ENCODE data around the gene GPR107. TPM values are rescaled to one million over a fixed set of nuclear protein-coding genes. Genes with fewer than 3 reads are reported as not detected.

The GPR107 gene
- total RNA-seq, 1 experiment from 2014 or later = 47.1 TPM

GRCh38 chr9:130147910-130148309, 94.2 kb downstream of the GPR107 start:
- TF ChIP-seq EZH2 (IDR thresholded peaks at IDR 0.05; ENCODE audit: borderline replicate concordance, low read depth, low read length, poor library complexity, severe bottlenecking) = no peak
- TF ChIP-seq, protein P1, sequence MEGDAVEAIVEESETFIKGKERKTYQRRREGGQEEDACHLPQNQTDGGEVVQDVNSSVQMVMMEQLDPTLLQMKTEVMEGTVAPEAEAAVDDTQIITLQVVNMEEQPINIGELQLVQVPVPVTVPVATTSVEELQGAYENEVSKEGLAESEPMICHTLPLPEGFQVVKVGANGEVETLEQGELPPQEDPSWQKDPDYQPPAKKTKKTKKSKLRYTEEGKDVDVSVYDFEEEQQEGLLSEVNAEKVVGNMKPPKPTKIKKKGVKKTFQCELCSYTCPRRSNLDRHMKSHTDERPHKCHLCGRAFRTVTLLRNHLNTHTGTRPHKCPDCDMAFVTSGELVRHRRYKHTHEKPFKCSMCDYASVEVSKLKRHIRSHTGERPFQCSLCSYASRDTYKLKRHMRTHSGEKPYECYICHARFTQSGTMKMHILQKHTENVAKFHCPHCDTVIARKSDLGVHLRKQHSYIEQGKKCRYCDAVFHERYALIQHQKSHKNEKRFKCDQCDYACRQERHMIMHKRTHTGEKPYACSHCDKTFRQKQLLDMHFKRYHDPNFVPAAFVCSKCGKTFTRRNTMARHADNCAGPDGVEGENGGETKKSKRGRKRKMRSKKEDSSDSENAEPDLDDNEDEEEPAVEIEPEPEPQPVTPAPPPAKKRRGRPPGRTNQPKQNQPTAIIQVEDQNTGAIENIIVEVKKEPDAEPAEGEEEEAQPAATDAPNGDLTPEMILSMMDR (conservative IDR thresholded peaks at IDR 0.05; ENCODE audit: low read depth, low read length) = no peak
- Histone ChIP-seq H3K4me3 (ENCODE audit: low read depth, low read length, poor library complexity, severe bottlenecking) (no peak overlapping the region), H3K27me3 (replicated peaks; ENCODE audit: insufficient read depth, low read depth, low read length, poor library complexity) (no peaks in the 10 kb centered on the region), H3K9me3 (ENCODE audit: low read depth, low read length, poor library complexity, severe bottlenecking) (no peaks in the 10 kb centered on the region), H3K4me1 (ENCODE audit: insufficient read depth, low read length, poor library complexity, severe bottlenecking) (no peaks in the 10 kb centered on the region), H3K27ac (ENCODE audit: low read depth, low read length, poor library complexity, severe bottlenecking) (no peak overlapping the region), H3K36me3 (ENCODE audit: insufficient read depth, low read length, poor library complexity, severe bottlenecking) (no peaks in the 10 kb centered on the region)
- no TSS peak for BruUV-seq (replicated peaks)
- CTCF ChIA-PET = no interaction called here
- intact Hi-C loops (cut with micrococcal nuclease; ENCODE audit: unreplicated experiment) = no loop called here
- DNase-seq (ENCODE audit: low spot score) = no peak
- POLR2A ChIA-PET (ENCODE audit: low non-redundant PET) = no interaction called here

GRCh38 chr9:130149031-130149430, 95.3 kb downstream of the GPR107 start:
- no TSS peak for BruUV-seq (replicated peaks)
- ChIA-PET CTCF (no interaction called here), POLR2A (ENCODE audit: low non-redundant PET) (interaction anchor here (0.7 kb wide), 1 partner anchor 27 kb away, joined by 5 read pairs; no protein-coding TSS in a partner anchor)
- Histone ChIP-seq H3K27me3 (replicated peaks; ENCODE audit: insufficient read depth, low read depth, low read length, poor library complexity) (no peaks in the 10 kb centered on the region), H3K4me1 (ENCODE audit: insufficient read depth, low read length, poor library complexity, severe bottlenecking) (no peaks in the 10 kb centered on the region), H3K4me3 (ENCODE audit: low read depth, low read length, poor library complexity, severe bottlenecking) (no peak overlapping the region), H3K27ac (ENCODE audit: low read depth, low read length, poor library complexity, severe bottlenecking) (no peak overlapping the region), H3K36me3 (ENCODE audit: insufficient read depth, low read length, poor library complexity, severe bottlenecking) (no peaks in the 10 kb centered on the region), H3K9me3 (ENCODE audit: low read depth, low read length, poor library complexity, severe bottlenecking) (no peaks in the 10 kb centered on the region)
- intact Hi-C loops (cut with micrococcal nuclease; ENCODE audit: unreplicated experiment) = no loop called here
- TF ChIP-seq, protein P1 (conservative IDR thresholded peaks at IDR 0.05; ENCODE audit: low read depth, low read length) = no peak
- no peak for TF ChIP-seq EZH2 (IDR thresholded peaks at IDR 0.05; ENCODE audit: borderline replicate concordance, low read depth, low read length, poor library complexity, severe bottlenecking)
- DNase-seq (ENCODE audit: low spot score) = no peak

DNA sequence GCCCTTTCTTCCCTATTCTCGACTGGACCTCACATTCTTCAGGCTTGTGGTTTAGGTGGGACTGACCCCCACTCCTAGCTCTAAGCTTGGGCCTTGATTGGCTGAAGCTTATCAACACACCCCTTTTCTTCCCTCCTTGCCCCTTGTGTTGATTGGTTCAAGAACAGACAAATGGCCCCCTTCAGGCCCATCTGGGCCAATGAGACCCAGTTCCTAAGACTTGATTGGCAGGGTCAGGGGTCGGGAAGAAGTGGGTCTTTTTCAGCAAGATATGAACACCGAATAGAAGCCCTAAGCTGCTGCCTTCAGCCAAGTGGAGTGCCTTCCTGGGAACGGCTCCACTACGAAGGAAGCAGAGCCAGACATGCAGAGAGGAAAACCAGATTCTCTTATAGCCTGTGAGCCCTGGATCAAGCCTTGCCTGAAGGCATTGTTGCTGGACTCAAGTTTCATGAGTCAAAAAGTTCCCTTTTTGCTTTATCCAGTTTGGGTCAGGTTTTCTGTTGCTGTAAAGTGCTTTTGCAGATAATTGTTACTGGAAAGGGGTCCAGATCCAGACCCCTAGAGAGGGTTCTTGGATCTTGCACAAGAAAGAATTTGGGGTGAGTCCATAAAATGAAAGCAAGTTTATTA, 96.1 kb downstream of the GPR107 start:
- intact Hi-C loops (cut with micrococcal nuclease; ENCODE audit: unreplicated experiment) = no loop called here
- ChIA-PET POLR2A (ENCODE audit: low non-redundant PET) (no interaction called here), CTCF (no interaction called here)
- H3K4me3 ChIP-seq (ENCODE audit: low read depth, low read length, poor library complexity, severe bottlenecking) = no peak overlapping the region
- no peaks in the 10 kb centered on the region for H3K27me3 ChIP-seq (replicated peaks; ENCODE audit: insufficient read depth, low read depth, low read length, poor library complexity)
- TF ChIP-seq, protein P1 (conservative IDR thresholded peaks at IDR 0.05; ENCODE audit: low read depth, low read length) = no peak
- no peaks in the 10 kb centered on the region for H3K4me1 ChIP-seq (ENCODE audit: insufficient read depth, low read length, poor library complexity, severe bottlenecking)
- H3K9me3 ChIP-seq (ENCODE audit: low read depth, low read length, poor library complexity, severe bottlenecking) = no peaks in the 10 kb centered on the region
- no peaks in the 10 kb centered on the region for H3K36me3 ChIP-seq (ENCODE audit: insufficient read depth, low read length, poor library complexity, severe bottlenecking)
- H3K27ac ChIP-seq (ENCODE audit: low read depth, low read length, poor library complexity, severe bottlenecking) = no peak overlapping the region
- no TSS peak for BruUV-seq (replicated peaks)
- DNase-seq (ENCODE audit: low spot score) = no peak
